Raji (cell line): Measurements from ENCODE around the gene ARL6IP4.

Experiments
- POLR2A ChIP-seq: IDR thresholded peaks from 2 replicates; pipeline ENCODE4 v1.6.1; 2011; ENCODE audit warnings: low read depth, low read length, control low read depth; ENCODE audit not compliant: insufficient read depth

The ARL6IP4 gene

DNA sequence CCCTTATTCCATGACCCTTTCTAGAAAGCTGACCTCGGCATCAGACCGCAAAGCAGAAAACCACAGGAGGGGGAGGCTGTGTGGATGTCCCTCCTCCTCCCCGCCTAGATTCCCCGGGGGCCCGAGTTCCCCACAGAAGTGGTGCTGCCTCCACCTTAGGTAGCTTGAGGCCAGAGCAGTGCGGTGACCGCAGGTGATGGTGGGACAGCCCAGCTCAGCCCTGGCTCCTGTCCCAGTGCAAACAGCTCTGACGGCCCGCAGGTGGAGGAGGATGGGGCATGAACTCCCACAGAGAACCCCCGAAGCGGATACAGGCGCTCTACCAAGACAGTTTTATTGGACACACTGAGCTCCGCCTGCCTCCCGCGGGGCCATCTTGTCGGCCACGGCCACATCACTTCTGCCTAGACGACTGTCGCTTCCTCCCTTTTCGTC lies 19.5 kb downstream of the ARL6IP4 start:
- no peak for TF ChIP-seq POLR2A

DNA sequence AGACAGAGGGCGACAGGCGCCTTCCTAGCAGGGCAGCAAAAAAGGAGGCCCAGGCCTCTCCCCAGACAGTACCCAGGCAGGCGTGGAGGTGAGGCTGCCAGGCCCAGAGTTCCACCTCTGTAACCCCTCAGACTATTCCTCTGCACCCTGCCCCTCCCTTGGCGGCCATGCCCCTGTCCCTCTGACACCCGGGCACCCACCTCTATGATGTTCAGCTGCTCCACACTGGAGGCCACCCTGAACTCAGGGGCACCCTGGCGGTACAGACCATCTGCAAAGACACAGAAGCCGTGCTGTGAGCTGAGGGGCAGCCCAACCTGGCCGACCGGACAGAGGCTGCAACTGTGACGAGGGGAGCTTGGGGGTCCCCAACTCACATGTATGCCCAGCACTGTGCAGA lies 20.1 kb downstream of the ARL6IP4 start:
- TF ChIP-seq POLR2A = no peak

DNA sequence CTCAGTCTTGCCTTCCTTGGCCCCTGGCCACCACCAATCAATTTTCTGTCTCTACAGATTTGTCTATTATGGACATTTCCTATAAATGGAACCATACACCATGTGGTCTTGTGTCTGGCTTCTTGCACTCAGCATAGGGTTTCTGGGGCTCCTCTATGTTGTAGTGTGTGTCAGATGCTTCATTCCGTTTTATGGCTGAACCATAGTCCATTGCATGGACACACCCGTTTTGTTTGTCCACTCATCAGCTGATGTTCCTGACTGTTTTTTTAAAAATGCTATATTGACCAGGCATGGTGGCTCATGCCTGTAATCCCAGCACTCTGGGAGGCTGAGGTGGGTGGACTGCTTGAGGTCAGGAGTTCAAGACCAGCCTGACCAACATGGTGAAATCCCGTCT lies 21.0 kb downstream of the ARL6IP4 start:
- no peak for TF ChIP-seq POLR2A

DNA sequence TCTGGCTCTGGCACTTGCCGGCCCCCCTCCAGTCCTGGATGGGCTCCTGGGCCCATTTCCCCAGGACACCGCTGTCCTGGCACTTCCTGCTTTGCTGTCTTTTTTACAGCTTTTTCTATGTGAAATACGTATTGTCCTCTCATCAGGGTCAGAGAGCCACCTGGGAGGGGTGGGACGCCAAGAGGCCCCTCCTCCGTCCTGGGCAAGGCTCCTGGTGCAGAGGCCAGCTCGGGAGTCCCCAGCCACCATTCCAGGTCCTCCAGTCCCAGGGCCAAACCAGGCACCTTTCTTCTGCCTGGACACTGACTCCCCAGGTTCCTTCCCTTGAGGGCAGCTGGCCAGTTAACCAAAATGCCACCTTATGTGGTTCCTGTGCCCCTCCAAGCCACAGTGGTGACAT lies 22.8 kb downstream of the ARL6IP4 start:
- TF ChIP-seq POLR2A = no peak

DNA sequence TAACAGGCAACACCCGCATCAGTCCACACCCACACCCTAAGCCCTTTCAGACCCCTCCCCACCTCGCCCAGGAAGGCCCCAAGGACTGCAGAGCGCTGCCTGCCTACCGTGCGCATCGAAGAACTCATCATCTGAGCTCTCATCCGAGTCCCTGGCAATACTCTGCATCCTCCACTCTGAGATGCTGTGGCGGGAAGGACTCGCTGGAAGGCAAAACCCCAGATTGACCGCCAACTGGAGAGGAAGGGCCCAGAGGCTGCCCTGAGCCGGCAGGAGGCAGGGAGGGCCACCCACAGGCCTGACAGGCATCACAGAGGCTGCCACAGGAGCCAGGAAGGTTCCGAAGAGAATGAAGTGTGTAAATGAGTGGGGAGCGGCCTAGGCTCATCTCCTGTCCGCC lies 23.8 kb downstream of the ARL6IP4 start:
- TF ChIP-seq POLR2A = no peak

DNA sequence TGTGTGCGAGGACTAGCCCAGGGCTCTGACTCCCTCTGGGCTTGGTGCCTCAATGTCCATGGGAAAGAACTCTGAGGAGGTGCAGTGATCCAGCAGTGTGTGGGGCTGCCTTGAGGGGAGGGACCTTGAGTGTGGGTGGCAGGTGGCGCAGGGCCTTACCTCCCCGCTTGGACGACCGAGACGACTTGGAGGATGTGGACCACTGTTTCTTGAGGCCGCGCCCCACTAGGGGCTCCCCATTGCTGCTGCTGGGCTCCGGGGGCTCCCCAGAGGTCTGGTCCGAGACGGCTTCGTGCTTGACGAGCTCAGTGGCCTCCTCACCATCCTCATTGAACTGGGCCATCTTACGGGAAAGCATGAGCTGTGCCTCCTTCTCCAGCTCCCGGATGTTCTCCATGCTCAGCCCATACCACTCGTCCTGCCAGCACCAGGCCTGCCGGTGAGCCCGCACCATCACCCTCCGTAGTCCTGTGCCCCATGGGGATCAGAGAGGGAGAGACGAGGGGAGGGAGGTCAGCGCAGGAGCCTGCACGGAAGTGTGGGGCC lies 24.7 kb downstream of the ARL6IP4 start:
- no peak for TF ChIP-seq POLR2A

DNA sequence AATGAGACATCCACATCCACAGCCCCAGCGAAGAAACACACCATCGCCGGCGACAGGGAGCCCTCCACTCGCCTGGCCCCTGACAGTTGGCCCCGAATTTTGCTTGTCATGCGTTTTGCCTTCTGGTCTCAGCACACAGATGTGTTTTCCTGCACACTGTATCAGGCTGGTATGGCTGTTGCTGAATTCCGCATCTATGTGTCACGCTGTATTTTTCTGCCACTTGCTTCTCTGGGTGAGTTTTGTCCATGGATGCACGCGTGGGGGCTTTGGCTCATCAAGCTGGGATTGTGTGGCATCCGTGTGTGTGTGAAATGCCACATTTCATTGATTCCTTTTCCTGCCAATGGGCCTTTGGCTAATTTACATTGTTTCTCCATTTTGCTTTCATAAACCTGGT lies 26.5 kb downstream of the ARL6IP4 start:
- no peak for TF ChIP-seq POLR2A

DNA sequence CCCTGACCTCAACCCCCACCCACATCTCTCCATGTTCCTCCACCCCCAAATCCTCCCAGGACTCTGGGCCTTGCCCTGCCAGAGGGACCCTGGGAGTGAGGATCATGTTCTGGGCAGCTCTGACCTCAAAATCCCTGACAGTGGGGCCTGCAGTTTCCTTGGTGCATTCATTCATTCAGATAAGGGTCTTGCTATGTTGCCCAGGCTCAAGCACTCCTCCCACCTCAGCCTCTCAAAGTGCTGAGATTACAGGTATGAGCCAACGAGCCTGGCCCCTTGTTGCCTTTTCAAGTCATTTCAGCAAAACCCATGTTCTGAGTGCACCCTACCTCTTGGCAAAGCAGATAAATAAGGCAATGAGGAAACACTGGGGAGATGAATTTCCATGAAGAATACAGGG lies 29.6 kb downstream of the ARL6IP4 start:
- no peak for TF ChIP-seq POLR2A

DNA sequence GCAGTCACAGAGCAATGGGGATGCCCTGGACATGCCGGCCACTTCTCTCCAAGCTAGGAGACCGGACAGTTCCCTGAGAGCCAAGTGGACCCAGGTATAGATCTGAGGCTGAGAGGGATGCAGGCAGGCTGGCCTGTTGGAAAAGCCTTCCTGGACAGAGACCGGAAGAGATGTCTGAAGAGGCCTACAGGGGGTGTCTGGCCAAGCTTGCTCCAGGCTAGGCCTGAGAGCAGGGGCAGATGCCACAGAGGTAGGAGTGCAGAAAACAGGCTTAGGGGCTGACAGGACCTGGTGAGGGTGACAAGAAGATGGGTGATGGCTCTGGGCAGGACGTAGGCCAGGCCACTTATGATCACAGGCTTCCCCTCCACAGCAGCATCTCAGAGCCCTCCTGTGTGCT lies 30.2 kb downstream of the ARL6IP4 start:
- TF ChIP-seq POLR2A = no peak

DNA sequence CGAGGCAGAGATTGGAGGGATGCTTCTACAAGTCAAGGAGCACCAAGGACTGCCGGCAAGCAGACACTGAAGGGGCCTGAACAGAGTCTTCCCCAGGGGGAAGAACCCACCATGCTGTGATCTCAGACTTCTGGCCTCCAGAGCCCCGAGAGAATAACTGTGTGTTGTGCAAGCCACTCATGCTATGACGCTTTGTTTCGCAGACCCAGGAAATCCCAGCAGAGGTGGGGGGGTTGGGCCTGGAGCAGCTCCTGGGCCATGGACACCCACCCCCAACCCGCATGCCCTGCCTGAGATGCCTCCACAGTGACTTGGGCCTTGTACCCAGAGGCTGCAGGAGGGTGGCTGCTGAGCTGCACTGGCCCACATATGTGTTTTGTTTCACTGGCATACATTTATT lies 31.2 kb downstream of the ARL6IP4 start:
- no peak for TF ChIP-seq POLR2A

DNA sequence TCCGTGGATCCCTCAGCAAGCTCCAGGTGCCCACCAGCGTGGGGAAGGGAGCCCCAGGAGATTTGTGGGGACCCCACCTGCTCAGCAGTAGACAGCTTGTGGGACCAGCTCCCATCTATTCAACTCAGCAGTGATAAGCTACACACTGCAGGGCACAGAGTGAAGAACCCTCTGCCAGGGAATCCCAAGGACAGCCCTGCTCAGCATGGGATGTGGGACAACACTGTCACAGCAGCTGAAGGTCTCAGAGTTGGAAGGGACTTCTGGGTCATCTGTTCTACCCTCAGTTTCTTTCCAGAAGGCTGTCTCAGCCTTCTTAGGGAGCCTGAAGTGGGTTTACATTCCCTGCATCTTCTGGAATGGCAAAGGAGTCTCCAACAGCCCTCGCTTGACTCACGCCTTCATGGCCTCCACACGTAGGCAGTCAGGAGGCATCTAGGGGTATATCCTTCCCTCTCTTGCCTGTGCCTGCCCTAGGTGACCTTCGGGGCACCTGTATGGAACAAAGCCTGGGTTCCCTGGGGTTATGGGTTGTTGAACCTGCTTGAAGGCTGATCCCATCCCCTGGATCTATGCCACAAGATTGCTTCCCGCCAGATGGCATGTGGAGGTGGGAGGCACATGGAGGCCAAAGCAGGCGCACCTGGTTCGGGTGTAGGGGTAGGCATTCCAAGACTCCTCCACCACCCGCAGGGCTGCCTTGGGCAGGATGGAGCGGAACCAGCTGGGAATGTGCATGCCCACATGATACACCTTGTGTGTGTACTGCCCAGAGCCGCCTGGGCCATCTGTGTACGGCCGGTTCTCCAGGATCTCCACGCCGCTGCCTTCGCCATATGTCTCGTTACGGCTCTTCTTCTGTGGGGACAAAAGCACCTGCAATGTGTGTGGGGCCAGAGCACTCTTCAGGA lies 33.0 kb downstream of the ARL6IP4 start:
- no peak for TF ChIP-seq POLR2A

DNA sequence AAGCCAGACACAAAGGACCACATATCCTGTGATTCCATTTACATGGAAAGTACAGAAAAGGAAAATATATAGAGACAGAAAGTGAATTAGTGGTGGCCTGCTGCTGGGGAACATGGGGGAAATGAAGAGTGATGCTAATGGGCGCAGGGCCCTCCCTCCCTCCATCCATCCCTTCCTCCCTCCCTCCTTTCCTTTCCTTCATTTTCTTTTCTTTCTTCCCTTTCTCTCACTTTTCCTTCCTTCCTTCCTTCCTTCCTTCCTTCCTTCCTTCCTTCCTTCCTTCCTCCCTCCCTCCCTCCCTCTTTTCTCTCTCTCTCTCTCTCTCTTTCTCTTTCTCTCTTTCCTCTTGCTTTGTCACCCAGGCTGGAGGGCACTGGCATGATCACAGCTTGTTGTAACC lies 37.3 kb downstream of the ARL6IP4 start:
- no peak for TF ChIP-seq POLR2A

DNA sequence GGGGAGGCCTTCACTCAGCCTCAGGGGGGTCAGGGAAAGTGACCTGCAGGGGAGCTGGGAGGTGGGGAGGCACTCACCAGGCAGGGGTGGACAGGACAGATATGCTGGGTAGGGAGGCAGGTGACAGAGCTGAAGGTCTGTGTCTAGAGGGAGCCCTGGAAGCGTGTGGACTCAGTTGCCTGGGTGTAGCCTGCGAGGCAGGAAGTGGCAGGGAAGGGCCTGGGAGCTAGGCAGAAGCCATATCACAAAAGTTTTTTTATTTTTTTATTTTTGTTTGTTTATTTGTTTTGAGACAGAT lies 39.3 kb downstream of the ARL6IP4 start:
- no peak for TF ChIP-seq POLR2A

DNA sequence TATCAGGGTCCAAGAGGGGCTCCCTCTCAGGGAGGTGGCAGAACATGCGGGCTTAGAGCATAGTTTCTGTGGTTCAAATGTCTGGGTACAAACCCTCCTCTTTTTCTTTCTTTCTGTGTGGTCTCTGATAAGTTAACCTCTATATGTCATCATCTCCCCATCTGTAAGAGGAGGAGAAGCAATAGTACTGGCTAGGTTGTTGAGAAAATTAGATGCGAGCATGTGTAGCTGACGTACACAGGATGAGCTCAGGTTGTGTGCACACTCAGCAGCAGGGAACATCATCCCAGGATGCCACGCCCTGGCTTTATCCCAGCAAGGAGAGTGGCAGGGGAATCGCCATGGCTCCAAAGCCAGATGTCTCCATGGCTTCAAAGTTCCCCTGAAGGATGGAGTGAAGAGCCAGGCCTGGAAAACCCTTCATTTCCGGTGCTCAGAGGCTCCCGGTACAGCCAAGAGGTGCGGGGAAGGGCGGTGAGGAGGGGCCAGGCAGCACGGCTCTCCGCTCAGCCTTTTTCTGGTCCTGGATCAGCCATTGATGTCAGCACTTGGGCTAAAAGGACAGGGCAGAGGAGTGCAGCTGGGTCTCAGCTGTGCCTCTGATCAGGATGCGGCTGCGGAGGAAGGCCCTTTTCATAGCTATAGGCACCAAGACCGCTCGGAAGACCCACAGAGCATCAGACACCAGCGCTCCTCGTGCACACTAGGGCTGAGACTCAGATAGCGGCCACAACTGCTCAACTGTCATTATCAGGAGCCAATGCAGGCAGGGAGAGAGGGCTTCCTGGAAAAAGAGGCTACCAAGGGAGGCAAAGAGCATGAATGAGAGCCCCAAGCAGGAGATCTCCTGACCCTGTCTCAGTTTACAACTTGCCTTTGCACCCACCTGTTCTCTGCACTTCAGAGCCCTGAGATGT lies 41.5 kb downstream of the ARL6IP4 start:
- no peak for TF ChIP-seq POLR2A

DNA sequence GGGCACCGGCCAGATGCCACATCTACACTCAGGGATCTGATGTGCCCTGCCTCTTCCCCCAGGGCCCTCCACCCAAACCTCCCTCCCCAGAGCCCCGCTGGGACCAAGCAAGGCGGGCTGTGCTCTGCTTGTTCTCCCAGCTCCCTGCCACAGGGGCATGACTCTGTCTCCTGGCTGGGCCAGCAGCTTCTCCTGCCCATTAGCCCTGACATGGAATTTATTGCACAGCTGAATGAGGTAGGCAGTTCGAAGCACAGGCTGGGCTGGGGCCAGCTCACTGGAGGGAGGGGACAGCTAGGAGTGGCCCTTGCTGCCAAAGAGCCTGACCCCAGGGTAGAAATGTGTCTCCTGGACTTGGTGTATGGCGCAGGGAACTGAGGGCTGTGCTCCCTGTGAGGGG lies 42.4 kb downstream of the ARL6IP4 start:
- no peak for TF ChIP-seq POLR2A

DNA sequence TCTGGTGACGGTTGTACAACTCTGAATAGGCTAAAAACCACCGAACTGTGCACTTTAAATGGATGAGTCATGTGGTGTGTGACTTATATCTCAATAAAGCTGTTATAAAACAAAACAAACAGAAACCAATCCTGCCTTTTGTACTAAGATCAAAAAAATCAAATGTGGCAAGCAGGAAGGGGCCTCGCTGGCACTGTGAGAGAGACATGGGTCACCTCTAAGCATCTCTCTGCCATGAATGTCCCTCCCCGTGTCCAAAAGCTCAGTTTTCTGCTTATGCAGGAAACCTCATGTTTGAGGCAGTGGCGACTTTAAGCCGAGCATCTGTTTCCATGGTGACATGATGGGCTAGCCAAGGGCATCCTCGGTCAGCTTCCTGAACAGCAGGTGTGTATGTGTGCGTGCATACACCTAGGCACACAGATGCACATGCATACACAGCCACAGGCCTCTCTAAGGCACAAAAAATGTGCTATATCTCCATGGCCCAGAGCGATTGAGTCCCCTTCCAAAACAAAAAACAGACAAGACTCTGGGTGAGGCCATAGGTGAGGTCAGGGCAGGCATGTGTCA lies 44.4 kb downstream of the ARL6IP4 start:
- TF ChIP-seq POLR2A = no peak
